GM15510 (cell line): Measurements from ENCODE around the gene FBXO8.

Experiments used
- POLR2A ChIP-seq: IDR thresholded peaks from 3 replicates; pipeline ENCODE4 v1.6.1; 2011; ENCODE audit warnings: borderline replicate concordance; ENCODE audit not compliant: insufficient read length; ENCODE audit errors: extremely low read depth

The FBXO8 gene

DNA sequence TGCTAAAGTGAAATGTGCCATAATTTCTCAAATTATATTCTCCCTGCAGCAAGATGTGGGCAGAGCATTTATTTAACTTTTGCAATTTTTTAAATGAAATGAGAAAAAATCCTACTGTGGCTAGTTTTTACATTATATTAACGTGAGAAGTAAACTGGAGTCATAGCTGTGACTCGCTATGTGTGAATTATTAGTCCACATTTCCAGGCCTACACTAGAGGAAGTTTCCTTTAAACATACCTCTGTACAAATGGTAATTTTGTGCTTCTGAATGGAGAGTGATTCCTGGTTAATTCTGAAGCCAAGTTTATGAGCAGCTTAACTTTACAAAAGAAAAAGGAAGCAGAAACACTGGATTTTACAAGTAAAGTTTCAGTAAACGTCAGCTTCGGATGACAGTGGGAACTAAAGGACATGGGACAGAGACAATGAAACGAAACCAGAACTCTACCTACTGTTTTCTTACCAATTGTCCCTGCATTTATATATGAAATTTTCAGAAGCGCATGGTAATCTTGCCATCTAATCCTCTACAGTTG lies 72.4 kb downstream of the FBXO8 start:
- no peak for TF ChIP-seq POLR2A

DNA sequence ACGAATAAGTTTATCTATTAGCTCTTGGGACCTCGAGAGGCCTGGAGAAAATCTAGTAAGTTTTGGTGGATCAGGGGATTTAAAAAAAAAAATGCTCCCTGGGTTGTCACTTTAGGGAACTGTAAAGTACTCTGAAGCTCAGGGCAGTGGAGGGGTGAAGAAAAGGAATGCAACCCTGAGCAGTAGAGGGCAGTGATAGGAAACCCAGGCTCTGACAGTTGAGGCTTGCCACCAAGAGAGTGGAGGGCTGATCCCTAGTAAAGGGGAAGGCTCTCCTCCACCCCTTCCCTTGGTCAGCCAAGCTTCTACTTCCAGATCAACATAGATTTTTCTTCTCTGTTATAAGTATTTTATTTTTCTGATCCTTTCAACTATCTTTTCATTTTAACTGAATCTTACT lies 73.1 kb downstream of the FBXO8 start:
- TF ChIP-seq POLR2A = no peak

DNA sequence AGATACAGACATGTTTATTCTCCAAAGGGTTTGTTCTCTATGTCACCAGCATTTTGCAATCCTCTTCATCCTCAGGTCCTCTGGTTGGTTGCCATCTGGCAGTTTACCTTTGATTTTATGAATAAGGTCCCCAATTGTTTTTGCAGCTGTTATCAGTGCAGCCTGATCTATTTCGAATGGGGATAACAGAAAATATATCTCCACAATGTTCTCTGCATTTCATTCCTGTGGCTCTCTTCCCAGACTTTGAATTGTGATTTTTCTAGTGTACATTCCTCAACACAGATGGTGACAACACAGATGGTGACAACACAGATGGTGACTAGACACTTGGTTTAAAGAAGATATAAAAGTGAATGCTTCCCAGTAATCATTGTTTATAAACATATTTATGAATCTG lies 74.1 kb downstream of the FBXO8 start:
- no peak for TF ChIP-seq POLR2A

DNA sequence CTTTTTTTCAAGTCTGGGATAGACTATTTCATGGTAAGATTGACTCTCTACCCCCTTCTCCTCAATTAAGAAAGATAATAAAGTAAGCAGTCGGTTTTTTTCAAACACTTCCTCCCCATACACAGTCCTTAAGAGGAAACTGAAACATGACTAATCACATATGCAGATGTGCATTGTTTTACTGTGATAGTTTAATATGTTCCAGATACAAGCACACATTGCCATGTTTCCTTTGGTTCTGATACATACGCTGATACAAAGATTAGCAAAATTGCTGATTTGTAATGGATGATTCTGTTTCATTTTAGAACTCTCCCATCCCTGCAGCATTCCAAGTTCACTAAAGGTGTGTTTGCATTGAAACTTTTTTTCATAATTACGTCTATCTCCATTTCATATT lies 76.1 kb downstream of the FBXO8 start:
- TF ChIP-seq POLR2A = no peak

DNA sequence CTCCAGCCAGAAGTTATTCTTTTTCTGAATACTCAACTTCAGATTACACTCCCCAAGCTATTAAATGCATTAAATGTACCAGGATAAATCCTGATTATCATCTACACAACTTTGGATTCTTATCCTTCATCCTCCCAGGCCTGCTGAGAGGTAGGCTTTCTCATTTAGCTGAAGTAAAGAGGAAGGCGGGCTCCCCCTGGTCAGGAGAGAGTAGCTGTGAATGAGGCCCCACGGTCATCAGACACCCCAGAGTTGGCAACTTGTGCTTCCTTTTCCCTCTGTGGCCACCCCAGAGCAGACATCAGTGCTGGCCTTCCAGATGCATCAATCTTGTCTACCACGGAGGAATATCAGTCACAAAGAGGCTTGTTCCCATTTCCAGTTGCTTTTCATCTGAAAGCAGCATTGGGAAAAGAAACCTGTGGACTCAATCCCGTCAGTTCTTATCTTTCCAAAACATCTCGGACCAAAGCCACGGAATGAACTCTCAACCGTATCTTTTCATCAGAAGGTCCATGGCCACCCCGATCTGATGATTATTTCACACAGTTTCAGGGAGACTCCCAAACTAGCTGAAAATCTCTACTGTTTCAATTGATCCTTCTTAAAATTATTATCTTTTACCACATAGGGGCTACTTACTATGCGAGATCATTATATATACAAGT lies 79.2 kb downstream of the FBXO8 start:
- TF ChIP-seq POLR2A = no peak

DNA sequence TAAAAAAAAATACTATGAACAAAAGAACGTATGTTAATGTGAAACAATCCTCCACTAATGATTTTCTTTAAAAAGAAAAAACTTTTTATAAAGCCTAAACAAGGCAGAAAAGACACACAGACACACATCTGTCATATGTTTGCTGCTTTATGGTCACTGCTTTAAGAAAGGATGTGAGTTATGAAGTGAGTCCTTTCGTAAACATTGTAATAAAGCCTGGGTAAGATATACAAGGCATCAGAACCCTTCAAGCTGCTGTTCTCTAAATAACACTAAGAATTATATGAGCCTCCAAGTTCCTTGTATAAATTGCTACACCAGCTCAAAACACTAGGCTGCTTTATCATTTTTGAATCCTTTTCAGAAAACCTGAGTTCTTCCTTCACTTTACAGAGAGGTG lies 81.6 kb downstream of the FBXO8 start:
- no peak for TF ChIP-seq POLR2A

DNA sequence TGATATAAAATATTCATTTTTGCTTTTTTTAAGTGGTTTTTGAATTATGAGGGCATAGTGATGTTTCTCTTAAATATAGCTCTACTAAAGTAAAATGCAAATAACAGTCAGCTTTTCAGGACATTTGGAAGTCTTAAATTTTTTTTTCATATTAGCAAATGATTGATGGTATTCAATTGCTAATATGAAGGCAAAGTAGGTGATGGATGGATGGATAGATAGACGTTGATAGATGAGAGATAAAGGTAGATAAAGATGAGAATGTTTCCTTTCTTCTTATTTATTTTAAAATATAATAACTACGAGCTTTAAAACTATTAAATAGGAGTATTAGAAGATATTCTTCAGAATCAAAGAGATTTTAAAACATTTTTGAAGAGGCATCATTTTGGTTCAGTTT lies 83.7 kb downstream of the FBXO8 start:
- TF ChIP-seq POLR2A = no peak

DNA sequence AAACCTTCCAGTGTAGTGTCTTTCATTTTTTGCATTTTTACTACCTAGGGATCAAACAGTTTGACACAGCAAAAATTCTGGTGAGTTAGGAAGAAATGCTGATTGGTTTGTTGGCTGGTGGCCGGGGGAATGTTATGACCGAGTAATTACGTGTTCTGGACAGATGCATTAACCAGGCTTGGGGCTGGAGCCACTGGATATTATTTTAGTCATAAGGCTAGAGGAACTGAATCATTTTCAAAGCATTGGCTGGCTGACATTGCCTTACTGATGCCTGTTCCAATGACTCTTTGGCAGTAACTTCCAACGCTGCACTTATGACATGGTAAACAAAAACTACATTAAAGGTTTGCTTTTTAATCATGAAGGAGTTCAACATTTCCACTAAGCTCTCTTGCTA lies 84.6 kb downstream of the FBXO8 start:
- TF ChIP-seq POLR2A = no peak

DNA sequence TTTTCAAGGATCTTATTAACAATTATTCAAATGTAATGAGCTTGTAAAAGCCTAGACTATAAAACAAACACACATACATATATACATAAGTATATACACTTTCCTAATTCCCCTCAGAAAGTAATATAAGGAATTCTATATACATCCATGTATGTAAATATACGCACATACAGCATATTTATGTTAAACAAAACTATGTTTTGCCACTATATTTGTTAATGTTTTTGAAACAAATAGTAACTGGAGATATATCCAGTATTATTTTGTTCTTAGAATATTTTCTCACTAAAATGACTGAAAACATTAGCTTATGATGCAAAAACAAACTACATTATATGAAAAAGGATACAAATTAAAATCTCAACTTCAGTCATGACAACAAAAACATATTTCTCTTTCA lies 85.1 kb downstream of the FBXO8 start:
- no peak for TF ChIP-seq POLR2A

DNA sequence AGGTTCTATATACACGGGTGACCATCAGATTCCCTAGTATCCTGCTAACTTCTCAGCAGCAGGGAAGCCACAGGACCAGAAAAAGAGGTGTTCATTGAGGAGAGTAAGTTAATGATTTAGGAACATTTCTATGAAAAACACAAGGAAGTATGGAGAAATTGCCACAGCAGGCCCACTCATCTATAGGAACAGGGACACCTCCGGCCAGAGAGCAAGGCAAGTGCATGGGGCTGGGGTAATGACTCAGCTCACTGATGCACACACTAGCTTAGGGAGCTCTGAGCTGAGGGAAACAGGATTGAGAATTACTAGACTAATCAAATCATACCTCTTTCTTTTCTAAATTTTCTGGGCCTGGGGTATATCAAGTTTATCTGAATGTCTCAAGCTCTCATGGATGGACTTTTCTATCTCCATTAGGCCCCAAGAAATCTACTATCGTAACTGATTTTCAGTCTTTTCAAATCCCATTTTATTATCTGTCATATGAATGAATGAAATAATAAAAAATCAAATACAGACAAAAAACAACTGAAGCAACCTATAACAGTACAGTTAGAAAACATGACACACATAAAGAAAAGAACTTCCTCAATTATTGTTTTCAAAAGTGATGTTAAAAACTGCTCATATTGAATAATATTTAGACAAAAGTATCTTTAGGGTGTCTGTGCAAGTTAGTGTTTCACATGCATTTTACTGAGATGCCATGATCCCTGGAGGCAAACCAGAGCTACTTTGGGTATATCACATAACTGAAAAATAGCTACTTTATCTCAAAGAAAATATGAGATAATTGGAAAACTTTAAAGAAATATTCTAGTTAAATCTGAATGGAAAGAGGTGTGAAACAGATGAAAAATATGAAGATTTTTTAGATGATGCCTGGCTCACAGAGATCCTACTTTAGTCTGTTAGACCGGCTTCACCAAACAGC lies 89.8 kb downstream of the FBXO8 start:
- no peak for TF ChIP-seq POLR2A

DNA sequence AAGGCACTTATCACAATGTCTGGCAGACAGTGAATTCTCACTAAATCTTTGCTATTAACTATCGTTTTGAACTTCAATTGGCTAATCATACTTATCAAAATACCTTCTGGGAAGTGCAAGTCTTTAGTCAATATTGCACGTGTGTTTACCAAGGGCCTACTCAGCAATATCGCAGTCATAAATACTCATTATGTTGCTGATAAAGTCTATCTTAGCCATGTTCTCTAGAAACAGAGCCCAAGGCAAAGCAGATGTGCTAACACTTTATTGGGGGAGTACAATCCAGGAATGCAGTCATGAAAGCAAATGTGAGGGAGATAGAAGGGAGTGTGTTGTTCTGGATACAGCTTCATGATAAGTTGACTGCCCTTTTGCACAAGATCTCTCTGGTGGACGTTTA lies 90.5 kb downstream of the FBXO8 start:
- no peak for TF ChIP-seq POLR2A

DNA sequence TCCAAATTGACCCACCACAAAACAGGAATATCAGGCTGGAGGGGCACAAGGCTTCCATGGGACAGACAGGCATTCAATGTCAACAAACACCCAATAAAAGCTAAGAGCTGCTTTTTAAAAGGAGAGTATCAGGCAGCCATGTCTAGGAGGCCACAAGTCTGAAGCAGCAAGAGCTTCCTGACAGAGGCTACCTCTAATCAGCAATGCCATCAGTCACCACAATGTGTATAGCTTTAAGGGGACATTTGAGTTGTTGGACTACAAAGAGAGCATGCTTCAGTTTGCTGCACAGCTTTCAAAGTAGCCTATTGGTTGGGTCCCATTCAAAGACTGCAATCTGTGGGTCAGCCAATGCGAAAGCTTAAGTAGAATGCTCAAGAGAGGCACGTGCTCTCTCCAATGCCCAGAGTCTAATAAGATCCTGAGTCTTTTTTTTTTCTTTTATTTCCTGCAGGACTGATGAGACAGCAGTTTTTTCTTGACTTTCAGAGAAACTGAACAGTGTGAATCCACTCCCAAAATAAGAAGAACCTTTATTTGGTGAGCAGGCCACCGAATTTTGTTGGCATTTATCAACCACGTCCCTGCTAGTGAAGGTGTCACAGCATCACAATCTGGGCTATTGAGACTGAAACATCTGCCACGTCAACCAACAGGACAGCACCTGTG lies 92.5 kb downstream of the FBXO8 start:
- TF ChIP-seq POLR2A = no peak

DNA sequence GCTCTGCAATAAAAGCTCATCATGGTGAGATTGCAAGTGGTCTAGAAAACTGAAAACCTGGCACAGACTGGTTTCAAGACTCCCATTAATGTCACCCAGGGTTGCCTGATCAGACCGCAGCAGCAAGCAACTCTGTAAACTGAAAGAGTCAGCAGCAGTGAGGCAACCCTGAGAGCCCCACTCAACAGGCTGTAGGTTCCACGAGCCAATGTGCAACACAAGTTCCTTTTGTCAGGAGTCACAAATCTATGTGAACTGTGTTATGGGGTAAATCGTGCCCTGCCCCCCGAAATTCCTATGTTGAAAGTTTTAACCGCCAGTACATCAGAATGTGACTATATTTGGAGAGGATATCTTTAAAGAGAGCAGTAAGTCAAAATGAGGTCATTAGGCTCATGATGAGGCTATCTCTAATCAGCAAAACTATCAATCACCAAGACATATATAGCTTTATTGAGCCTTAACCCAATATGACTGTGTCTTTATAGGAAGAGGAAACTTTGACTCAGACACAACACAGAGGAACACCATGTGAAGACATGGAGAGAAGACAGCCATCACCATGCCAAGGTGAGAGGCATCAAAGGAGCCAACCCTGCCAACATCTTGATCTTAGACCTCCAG lies 94.0 kb downstream of the FBXO8 start:
- no peak for TF ChIP-seq POLR2A
